Measurements from ENCODE around the gene CADPS2.
"Not testable (repeated sequence)": the region's sequence is repeated elsewhere in the genome, so short reads cannot be mapped to it uniquely, and the experiment has no call there.

CADPS2 gene

DNA sequence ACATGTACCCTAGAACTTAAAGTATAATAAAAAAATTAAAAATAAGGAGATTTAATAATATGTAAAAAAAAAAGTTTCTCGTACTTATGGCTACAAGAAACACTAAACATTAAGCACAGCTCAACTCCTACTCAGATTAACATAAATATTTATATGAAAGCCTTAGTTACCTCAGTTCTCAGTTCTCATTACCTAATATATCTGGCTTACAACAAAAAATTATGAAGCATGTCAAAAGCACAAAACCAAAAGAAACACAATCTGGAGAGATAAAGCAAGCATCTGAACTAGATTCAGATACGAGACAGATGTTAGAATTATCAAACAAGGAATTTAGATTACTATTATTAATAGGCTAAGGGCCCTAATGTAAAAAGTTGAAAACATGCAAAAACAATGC lies 227.4 kb downstream of the CADPS2 start:
- no peak for DNase-seq

DNA sequence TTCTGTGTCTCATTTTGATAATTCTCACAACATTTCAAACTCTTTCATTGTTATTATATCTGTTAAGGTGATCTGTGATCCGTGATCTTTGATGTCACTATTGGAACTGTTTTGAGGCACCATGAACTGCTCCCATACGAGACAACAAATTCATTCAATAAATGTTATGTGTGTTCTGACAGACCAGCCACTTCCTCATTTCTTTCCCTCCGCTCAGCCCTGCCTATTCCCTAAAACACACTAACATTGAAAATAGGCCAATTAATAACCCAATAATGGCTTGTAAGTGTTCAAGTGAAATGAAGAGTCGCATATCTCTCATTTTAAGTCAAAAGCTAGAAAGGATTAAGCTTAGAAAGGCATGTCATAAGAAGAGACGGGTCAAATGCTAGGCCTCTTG lies 232.6 kb downstream of the CADPS2 start:
- DNase-seq = no peak

DNA sequence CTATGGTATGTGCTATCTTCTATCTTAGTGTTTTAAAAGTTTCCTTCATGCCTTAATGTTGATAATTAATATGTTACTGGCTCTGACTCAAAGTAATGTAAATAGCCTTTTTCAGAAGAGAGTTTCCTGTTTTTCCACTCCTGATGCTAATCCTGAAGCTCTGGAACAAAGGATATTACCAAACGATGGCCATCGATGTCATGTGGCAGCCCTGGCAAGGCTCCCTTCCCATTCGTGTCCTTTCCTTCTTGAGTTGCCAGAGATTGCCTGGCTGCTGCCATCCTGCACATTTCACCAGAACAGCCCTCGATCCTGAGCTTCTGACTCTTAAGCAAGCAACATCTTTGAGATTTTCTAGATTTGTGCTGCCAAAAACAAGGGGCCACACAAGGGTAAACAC lies 233.4 kb downstream of the CADPS2 start:
- DNase-seq = no peak

DNA sequence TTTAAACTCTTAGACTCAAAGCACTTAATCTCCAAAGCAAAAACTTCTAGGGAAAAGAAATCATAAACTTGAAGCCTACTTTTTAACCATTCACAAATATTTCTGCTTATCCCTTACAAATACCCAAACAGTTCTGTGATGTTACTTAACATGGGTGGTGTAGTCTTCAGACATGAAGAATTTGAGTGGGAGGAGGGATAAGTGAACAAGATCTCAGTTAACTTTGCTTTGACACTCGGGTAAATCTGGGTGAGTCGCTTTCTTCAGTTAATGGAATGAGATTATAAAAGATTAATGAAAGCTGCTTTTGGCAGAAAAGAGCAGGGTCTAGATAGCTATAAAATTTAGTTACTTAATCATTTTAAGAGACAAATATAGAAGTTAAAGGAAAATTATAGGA lies 234.8 kb downstream of the CADPS2 start:
- DNase-seq = no peak

DNA sequence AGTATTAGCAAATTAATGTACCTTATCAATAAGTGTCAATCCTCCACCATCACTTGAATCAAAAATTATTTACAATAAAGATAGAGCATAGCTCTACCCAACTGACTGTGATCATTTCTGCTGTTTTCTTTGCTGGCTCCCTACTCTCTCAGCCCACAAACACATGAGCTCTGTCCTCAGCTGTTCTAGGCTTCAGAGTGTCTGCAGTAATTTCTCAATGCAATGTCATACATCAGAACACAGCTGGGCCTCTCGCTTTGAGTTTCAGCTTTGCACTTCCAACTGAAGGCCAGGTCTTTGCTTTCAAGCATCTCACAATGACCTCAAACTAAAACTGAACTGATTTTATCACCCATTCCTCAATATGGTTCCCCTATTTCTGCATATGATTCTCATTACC lies 243.0 kb downstream of the CADPS2 start:
- DNase-seq = no peak

DNA sequence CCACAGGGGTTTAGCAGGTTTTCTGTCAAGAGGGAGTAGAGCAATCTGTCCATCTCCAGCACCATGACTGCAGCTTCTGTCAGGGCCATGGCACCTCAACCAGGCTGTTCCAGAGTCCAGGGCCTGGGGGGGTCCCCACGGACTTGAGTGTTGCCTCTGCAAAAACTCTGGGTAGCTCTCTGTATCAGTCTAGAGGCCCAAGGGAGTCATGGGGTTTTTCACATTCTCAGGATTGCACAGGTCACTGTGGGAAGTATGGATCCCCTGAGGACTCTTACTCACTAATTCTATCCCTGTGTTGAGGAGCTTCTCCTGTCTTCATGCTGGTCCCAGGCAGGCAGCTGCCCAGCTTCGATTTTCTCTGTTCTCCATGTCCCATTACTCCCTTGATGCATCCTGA lies 247.8 kb downstream of the CADPS2 start:
- no peak for DNase-seq

DNA sequence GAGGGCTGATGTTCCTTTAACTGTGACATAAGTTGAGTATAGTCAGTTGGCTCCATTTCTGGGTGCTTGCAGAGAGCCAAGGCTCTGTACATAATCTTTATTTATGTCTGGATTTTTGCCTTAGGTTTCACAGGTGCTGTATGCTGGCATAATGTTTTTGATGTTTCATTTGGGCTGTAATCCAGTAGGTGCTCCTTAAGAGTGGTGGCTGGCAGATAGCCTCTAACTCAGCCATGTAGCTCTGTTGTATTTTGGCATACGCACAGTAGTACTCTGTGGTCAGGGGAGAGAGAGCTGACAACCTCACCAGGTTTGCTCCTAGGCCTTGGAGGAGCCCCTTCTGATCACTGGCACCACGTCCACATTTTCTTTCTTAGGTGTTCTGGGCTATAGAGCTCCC lies 248.5 kb downstream of the CADPS2 start:
- no peak for DNase-seq

DNA sequence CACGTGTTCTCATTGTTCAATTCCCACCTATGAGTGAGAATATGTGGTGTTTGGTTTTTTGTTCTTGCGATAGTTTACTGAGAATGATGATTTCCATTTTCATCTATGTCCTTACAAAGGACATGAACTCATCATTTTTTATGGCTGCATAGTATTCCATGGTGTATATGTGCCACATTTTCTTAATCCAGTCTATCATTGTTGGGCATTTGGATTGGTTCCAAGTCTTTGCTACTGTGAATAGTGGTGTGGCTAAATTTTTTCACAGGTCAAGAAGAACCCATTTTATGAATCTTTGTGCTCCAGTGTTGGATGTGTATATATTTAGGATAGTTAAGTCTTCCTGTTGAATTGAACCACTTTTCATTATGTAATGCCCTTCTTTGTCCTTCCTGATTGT lies 250.8 kb downstream of the CADPS2 start:
- DNase-seq = not testable (repeated sequence)

DNA sequence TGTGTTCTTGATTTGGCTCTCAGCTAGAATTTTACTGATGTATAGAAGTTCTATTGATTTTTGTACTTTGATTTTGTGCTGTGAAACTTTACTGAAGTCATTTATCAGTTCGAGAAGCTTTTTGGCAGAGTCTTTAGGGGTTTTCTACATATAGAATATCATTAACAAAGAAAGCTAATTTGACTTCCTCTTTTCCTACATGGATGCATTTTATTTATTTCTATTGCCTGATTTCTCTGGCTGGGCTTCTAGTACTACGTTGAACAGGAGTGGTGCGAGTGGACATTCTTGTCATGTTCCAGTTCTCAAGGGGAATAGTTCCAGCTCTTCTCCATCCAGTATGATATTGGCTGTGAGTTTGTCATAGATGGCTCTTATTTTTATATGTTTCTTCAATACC lies 252.8 kb downstream of the CADPS2 start:
- DNase-seq = no peak

DNA sequence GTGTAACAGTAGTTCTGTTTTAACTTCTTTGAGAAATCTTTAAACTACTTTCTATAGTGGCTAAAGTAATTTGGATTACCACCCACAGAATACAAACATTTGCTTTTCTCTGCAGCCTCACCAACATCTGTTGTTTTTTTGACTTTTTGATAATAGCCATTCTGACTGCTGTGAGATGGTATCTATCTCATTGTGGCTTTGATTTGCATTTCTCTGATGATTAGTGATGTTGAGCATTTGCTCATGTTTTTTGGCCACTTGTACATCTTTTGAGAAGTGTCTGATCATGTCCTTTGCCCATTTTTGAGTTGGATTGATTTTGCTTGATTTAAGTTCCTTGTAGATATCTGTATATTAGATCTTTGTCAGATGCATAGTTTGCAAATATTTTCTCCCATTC lies 254.0 kb downstream of the CADPS2 start:
- DNase-seq = no peak

DNA sequence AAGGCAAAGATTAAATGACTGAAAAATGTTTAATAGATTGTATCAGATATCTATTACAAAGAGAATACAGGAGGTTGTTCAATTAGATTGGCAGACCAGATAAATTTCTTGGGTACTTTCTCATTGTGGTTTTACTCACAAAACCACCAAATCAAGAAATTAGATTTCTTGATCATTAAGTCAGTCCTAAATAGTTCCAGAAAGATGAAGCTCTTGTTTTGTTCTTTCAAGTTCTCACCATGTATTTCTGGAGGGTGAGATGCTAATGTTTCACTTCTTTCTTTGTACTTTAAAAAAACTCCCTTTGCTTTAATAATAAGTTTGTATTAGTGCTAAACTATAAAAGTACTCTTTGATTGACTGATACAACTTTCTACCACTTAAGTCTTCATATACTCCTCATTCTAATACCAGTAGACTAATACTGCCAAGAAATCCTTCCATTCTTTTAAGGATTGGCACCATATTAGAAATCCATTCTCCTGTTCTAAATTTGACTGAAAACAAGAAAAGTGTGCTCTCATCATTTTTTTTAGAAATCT lies 256.8 kb downstream of the CADPS2 start:
- DNase-seq = no peak

DNA sequence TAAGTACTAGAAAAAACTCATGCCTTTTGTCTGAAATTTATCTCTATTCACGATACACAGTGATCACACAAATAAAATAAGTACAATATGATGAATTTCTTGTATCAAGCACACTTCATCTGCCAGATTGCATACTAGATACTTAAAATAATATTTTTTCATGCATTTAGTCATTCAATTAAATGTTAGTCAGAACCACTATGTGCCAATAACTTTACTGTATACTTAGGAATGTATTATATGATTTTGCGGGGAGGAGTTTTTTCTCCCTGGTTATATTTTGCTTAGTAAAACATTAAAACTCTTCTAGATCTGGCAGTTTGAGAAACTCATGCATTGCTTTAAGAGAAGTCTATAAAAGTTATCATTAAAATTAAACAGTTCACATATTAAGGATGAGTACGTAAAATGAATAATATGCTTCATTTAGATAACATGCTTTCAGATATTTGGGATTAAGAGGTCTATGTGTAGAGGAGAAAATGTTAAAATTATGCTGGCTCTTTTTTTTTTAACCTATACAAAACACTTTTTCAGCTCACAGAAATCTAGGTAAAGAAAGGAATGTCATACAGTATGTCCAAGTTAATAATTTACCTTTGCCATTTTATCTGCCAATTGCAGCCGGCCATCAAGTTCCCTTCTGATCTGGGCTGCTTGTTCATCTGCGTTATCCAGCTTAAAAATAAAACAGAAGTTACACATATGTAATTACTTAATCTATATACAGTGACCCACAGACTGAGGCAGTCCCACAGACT lies 257.4 kb downstream of the CADPS2 start:
- DNase-seq = no peak

DNA sequence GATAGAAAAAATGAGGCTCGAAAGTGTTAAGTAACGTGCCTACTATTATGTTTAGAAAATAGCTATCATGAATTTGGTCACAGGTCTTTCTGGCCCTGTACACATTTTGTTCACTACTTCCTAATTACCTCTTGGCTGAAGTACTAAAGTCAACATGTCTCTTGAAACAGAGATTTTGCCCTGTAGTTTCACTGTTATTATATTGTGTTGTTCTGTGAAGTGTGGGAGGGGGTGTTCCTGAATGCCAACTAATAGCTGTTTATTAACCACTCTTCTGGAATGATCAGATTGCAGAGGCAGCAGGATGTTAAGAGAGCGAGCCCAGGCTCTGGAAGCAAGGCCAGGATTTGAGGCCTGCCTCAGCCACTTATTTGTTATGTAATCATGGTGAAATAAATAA lies 259.5 kb downstream of the CADPS2 start:
- DNase-seq = no peak

DNA sequence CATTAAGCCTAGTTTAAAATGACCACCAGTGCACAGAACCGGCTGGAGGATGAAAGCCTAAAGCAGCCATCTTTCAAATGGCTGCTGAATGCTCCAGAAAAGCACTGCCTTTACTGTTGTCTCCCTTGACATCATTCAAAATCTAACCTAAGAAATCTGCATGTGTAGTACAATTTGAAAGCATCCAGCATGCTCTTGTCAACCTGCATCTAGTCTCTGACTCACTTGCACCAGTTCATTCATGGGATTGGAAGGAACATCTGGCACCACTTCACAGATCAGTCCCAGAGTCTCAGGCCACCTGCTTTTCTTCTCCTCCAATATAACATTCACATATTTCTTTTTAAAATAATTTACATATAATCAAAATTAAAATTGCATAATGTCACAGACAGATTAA lies 263.6 kb downstream of the CADPS2 start:
- DNase-seq = no peak

DNA sequence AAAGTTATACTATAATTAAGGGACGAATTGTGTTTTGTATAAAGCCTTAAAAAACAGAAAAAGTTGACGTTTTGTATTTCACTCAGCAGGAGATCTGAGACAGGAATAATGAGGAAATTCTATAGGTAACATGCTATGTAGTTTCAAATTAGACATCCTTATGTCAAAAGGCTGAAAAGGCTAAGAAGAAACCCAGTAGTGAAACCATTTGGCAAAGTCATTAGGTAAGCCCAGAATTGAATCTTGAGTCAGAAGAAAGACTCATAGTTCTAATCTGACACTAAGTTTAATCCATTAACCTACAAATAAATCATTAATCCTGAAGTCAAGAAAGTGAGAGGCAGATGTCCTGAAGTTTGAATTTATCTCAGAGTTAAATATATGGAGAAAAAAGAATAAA lies 266.6 kb downstream of the CADPS2 start:
- DNase-seq = no peak

DNA sequence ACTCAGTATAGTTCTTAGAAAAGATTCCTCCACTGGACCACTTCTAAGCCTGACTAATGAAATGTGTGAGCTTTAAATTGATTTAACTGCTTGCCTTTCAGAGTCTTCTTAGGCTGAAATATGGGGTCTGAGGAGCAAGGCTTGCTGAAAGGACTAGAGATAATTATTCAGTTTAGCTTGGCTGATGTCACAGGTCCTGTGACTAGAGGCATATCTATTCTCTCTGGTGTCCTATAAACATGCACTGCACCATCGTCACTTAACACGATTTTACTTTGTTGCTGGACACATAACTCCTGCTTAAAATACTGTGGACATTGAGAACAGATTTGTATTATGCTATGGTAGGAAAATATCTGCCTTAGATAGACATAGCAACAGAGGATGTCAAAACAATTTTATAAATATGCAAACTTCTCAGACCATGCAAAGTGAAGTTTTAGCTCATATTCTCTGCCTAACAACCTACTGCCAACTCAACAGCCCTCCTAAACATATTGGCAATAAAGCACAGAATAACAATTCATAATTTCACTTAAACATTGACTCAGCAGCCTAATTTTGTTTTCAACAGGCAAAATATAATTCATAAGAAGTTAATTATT lies 267.6 kb downstream of the CADPS2 start:
- DNase-seq = no peak

DNA sequence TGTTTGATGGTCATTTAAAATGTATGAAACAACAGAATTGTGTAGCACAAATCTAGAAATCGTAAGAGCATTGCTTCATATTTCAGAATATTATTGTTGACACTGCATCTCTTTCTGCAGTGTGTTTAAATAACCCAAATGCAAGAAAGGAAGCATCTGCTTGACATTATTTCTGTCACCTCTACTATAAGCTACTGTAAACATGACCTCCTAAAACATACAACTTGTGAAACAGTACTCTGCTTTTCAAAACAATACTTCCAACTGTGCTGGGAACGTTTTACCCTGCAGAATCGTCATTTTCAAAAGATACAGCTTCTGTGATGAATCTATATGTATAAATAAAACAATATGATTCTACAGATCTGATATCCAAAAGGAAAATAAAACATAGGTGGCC lies 269.3 kb downstream of the CADPS2 start:
- DNase-seq = no peak

DNA sequence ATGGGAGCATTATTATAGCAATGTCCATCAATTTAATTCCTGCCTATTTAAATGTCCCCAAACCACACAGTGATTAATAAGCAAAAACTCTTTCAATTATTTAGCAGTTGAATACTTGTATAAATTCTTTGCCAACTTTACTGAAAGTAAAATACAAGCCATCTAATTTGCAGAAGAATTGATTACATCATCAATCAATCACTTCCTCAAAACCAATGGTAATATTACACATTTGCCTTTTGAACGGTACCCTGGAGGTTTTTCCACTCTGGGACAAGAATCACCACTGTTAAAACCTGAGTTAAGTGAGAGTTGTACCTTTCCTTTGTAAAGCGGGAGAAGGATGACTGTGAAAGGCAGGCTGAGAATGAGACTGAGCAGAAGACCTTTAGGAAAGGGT lies 280.3 kb downstream of the CADPS2 start:
- no peak for DNase-seq

DNA sequence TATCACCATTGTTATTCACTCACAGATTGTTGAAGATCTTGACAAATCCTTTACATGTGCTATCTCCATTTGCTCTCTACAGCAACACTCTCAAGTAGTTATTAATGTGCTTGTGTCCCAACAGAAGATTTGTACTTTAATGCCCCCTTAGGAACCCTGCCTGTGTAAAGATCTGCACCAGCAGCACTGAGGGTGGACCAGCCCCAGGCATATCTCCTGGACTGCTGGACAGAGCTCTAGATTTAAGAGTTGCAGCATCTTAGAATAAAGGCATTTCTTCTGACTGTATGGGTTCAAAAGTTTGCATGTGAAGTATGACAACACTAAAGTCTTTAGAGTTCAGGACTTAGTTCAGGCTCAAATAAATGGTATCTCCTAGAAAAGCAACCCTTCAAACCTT lies 282.0 kb downstream of the CADPS2 start:
- no peak for DNase-seq

DNA sequence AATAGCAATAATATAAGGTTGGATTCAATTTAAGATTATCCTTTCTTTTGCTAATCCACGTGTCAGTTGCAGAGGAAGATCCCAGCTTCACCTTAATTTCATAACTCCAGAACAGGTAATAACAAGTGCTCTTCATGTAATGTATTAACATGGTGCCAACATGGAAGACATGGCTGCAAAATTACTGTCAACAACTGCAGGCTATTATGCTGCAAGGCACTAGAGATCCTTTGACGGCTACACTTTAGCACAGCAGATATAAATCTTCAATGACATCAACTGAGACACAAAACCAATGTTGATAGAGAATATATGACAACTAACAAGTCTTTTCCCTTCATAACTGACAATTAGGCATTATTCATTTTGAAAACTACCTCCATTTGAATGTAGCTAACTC lies 283.5 kb downstream of the CADPS2 start:
- no peak for DNase-seq

DNA sequence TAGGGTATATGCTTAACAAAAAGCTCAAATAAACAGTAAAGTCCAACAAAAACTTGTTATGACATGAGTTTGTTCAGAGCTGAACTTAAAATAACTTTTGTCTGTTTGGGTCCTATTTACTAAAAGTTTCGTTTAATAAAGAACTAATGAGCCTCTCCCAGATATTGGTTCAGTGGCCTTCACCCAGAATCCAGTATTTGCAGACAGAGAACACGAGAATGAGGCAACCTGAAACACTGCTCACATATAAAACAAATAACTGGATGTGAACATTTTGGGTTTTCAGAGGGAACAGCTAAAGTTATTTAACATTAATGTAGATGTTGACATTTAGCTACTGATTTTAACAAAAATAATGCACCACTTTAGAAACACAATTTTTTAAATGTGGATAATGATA lies 285.6 kb downstream of the CADPS2 start:
- no peak for DNase-seq

DNA sequence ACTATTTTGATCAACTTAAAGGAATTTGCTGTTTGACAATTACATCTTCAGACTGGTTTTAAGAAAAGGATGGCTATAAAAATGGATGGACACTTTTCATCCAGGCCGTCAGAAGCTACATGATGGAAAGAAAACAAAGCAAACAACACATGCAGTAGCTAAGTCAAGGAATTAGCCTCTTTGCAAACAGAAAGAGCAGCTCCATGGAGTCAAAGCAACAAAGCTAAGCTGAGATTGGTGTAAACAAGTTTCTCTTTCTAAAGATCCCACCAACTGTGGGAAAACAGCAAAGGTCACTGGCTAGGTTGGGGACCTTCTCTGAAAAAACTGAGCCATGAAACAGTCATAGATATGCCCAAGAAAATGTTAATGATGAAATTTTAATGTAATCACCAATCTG lies 286.2 kb downstream of the CADPS2 start:
- DNase-seq = no peak

DNA sequence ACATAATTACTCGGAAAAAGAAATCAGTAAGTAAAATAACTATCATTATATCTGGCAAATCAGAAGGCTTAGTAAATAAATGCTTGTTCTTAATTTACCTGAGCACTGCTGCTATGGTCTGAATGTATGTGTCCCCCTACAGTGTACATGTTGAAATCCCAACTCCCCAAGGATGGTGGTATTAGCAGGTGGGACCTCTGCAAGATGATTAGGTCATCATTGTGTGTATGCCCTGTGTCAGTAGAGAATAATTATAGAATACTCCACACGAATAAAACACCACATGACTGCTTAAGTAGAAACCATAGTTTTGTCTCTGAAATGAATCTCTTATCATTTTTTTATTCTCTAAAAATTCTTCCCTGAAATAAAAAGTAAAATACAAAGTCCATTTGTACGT lies 289.0 kb downstream of the CADPS2 start:
- DNase-seq = no peak

DNA sequence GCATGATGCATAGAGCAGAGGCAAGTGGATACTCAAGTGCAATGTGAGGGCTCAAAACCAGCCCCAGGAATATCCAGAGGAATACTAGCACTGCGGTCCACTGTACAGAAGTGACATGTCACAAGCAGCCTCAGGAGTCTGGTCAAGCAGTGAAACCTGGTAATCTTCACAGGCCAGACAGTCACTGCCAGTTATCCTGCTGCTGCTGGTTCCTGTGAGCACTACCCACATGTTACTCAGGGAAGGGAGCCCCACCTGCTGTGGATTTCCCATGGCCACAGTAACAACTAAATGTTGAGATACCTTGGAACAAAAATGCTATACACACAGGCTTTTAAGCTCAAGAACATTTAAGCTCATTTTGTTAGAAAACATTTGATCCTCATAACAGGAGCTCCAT lies 290.4 kb downstream of the CADPS2 start:
- no peak for DNase-seq

DNA sequence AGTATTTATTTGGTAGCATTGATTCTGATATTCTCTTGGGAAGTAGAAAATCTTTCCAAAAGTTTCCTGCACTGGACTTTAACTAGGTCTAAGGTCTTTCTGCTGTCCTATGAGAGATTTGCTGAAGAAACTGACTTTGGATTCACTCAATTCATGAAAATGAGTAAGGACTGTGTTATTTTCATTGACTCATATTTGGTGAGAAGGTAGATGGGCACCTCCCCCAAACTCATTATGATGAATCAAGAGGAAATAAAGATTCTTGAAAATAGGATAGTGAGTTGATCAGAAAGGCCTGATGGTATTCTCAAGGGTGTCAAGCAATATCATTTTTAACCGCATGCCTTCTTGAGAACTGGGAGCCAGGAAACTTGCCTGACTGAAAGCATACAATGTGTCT lies 297.6 kb downstream of the CADPS2 start:
- no peak for DNase-seq

Data from activated CD8-positive, alpha-beta memory T cell treated with anti-CD3 and anti-CD28 coated beads for 24 hours (primary cell).